COLO829 (cell line): Measurements from ENCODE around the gene ACTR3.

Experiments used
- DNase-seq: peaks from one replicate; pipeline ENCODE4 v3.0.0; 2012; ENCODE audit warnings: low spot score

ACTR3 gene

GRCh38 chr2:113966171-113966570 is 76.3 kb downstream of the ACTR3 start:
- no peak for DNase-seq

GRCh38 chr2:113966832-113967231 is 76.9 kb downstream of the ACTR3 start:
- DNase-seq: no peak

GRCh38 chr2:113967272-113967671 is 77.4 kb downstream of the ACTR3 start:
- DNase-seq: no peak

- no peak for DNase-seq
Observed at GRCh38 chr2:113972766-113973165, 82.9 kb downstream of the ACTR3 start.

- no peak for DNase-seq
Observed at GRCh38 chr2:113973810-113974209, 83.9 kb downstream of the ACTR3 start.

GRCh38 chr2:113974727-113975126 is 84.8 kb downstream of the ACTR3 start:
- no peak for DNase-seq

GRCh38 chr2:113976277-113976928 is 86.5 kb downstream of the ACTR3 start:
- no peak for DNase-seq

GRCh38 chr2:113977060-113977659 is 87.3 kb downstream of the ACTR3 start:
- peak; percentile 25 for DNase-seq

GRCh38 chr2:113977660-113978523 is 88.0 kb downstream of the ACTR3 start:
- peak; percentile 98 for DNase-seq

GRCh38 chr2:113978524-113979190 is 88.8 kb downstream of the ACTR3 start:
- no peak for DNase-seq

GRCh38 chr2:113979191-113980128 is 89.6 kb downstream of the ACTR3 start:
- DNase-seq: no peak

GRCh38 chr2:113980946-113981345 is 91.1 kb downstream of the ACTR3 start:
- DNase-seq: peak; percentile 77

- no peak for DNase-seq
Observed at GRCh38 chr2:113981404-113982134, 91.7 kb downstream of the ACTR3 start.

- DNase-seq: no peak
Observed at GRCh38 chr2:113985554-113986397, 95.9 kb downstream of the ACTR3 start.

GRCh38 chr2:113986762-113987290 is 96.9 kb downstream of the ACTR3 start:
- no peak for DNase-seq

- DNase-seq: no peak
Observed at GRCh38 chr2:113992090-113992489, 102.2 kb downstream of the ACTR3 start.

- DNase-seq: no peak
Observed at GRCh38 chr2:113996671-113997594, 107.0 kb downstream of the ACTR3 start.

- no peak for DNase-seq
Observed at GRCh38 chr2:114001152-114001551, 111.3 kb downstream of the ACTR3 start.
